ENCODE data around the gene NPAS1.

NPAS1 gene

DNA sequence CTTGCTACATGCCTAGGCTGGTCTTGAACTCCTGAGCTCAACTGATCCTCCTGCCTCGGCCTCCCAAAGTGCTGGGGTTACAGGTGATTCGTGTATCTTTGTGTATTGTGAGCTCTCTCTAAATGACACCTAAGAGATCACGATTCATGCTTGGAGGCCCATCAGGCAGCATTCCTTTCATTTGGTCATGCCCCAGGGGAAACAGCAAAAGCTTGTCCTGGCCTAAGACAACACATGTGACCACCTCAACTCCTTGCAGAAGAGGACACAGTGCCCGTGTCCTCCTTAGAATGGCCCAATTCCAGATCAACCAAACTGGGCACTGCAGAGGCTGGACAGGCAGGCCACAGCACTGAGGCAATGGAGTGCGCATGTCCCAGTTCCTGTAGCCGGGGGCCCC, 61.5 kb downstream of the NPAS1 start:
- DNase-seq (ENCODE audit: low read depth) = peak; percentile 25

DNA sequence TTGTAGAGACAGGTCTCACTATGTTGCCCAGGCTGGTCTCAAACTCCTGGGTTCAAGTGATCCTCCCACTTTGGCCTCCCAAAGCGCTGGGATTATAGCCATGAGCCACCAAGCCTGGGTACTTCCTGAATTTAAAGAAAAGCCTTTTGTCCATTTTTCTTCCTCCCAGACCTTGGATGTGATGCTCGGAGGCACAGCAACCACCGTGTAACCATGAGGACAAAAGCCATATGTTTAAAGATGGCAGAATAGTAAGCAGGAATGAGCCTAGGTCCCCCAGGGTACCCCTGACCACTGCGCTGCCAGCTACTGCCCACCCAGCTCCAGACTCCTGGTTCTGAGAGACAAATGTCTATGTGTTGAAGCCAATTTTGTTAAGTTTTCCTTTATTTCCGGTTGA, 62.9 kb downstream of the NPAS1 start:
- no peak for DNase-seq (ENCODE audit: low read depth)

DNA sequence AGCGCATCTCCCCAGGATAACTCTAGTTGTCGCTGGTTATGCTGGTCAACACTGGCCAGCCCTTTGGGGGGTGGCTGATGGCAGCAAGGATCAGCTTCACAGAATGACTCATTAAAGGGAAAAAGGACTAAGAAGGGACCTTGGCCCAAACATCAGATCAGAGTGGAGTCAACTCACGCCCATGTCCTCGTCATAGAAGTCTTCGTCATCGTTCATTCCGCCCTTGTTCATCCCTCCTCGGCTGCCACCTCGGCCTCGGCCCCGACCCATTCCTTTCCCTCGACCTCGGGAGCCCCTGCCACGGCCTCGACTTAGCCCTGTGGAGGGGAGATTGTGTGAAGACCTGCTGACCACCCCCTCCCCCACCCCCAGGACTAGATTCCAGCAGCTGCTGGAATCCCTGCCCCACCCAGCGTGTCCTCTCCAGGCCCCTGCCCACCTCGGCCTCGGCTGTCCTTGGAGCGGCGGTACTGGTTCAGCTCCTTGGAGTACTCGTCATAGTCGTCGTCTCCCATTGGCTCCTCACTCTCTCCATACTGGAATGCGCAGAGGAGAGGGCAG, 65.3 kb downstream of the NPAS1 start:
- DNase-seq (ENCODE audit: low read depth) = no peak

DNA sequence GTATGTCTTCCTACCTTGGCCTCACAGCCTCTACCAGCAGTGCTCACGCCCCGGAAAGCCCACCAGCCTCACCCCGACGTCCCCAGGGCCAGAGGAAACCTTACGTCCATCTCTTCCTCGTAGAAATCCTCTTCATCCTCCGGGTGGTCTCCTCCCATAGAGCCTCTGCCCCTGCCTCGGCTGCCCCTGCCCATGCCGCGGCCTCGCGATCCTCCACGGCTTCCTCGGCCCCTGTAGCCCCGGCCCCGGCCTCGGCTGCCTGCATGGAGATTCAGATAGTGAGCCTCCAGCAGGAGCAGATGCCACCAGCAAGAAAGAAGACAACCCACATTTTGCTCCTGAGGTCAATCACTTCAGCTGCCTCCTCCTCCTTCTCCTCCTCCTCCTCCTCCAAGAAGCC, 66.6 kb downstream of the NPAS1 start:
- DNase-seq (ENCODE audit: low read depth) = no peak

DNA sequence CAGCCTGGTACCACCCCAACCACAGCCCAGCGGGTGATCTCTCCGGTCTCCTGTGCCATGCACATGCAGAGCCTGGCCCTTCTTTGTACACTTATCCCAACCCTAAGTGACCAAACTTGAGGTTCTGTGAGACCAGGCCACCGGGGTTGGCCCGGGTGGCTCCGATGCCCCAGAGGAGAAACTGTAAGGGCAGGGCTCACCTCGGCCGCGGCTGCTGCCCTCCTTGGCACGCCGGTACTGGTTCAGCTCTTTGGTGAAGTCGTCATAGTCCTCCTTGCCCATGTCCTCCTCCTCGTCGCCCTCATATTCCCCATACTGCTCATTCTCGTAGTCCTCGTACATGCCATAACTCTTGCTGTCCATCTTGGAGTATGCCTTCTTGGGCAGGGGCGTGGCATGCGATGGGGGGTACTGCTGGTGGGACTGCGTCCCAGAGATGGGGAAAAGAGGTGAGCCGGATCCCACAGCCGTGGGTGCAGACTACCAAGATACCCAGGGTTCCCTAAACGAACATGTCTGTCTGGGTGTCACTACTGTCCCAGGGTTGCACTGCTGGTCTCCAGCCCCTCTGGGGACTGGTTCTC, 70.2 kb downstream of the NPAS1 start:
- DNase-seq (ENCODE audit: low read depth) = no peak

DNA sequence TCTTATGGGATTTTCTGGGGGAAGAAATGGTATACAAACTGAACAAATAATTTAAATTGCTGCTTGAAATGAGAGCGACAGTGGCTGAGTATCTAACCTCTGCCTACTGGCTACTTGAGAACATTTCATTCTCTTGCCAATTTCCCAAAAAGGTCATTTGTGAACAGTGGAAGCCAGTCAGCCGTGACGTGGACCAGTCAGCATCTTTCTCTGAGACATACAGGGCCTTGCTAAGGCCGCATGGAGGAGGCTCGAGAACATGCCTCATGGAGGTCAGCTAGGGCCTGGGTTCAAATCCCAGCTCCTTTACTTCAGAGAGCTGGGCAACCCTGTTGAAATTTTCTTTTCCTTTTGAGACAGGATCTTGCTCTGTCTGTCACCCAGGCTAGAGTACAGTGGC, 73.6 kb downstream of the NPAS1 start:
- DNase-seq (ENCODE audit: low read depth) = no peak

DNA sequence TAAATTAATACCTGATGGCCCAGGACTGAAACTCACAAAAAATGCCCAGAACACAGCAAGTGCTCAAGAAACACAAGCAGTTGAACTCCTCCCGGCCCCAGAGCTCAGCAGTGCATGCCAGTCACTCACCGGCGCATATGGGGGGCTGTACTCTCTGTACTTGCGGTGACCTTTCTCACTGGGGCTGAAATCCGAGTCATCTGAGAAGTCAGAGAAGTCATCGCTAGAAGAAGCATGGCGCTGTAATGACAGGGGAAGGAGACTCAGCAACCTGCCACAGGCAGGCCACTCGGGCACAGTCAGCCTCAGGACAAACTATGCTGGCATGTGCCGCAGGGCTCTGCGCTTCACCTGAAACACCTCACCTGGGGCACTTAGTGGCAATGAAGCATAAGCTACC, 74.2 kb downstream of the NPAS1 start:
- no peak for DNase-seq (ENCODE audit: low read depth)

DNA sequence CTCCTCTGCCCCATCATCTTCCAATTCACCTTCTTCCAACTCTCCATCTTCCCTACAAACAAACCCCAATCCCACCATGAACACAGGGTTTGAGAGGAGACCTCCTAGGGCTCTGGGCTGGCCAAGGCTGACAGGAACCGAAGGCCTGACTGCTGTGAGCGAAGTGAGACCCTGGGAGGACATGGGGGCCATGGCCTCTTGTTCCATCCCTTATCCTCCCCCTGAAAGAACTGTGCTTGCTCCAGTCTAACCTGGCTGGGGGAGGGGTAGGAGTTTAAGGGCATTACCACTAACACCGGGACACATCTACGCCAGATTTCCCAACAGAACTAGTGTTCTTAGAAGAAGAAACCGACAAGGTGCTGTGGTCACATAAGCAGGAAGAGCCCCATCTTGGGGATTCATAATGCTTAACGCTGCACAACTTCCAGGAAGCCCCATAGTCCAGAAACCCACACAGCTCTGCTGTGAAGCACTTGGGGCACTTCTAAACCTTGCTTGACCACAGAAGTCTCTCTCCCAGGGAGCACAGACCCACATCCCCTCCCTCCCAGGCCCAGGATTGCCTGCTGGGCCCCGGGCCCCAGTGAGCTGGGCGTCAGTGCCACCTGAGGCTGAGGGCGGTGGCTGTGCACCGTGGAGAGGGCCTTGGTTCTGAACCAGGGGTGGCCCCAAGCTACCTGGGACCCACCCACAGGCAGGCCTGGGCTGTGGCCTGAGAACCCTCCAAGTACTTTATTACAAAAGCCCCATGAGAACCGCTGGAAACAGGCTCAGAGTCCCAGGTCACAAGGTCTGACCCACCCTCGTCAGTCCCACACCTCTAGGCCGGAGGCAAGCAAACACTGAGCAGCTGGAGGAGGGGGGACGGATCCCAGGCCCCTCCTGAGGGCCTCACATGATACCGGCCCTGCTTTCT, 75.2 kb downstream of the NPAS1 start:
- no peak for DNase-seq (ENCODE audit: low read depth)

Measured in EH (cell line).